ENCODE data around the gene MAP3K2.
A peak's percentile ranks its signal among the peaks of the same experiment; 100 is the strongest.
"Not testable (repeated sequence)": the region's sequence is repeated elsewhere in the genome, so short reads cannot be mapped to it uniquely, and the experiment has no call there.

Gene MAP3K2

DNA sequence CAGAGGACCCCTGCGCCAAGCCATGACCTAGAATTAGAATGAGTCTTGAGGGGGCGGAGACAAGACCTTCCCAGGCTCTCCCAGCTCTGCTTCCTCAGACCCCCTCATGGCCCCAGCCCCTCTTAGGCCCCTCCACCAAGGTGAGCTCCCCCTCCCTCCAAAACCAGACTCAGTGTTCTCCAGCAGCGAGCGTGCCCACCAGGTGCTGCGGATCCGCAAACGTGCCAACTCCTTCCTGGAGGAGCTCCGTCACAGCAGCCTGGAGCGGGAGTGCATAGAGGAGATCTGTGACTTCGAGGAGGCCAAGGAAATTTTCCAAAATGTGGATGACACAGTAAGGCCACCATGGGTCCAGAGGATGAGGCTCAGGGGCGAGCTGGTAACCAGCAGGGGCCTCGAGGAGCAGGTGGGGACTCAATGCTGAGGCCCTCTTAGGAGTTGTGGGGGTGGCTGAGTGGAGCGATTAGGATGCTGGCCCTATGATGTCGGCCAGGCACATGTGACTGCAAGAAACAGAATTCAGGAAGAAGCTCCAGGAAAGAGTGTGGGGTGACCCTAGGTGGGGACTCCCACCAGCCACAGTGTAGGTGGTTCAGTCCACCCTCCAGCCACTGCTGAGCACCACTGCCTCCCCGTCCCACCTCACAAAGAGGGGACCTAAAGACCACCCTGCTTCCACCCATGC is 33.5 kb upstream of the MAP3K2 start:
- no peak for DNase-seq

- no peak for DNase-seq
Observed at GRCh38 chr2:127420039-127420864, 32.5 kb upstream of the MAP3K2 start.

DNA sequence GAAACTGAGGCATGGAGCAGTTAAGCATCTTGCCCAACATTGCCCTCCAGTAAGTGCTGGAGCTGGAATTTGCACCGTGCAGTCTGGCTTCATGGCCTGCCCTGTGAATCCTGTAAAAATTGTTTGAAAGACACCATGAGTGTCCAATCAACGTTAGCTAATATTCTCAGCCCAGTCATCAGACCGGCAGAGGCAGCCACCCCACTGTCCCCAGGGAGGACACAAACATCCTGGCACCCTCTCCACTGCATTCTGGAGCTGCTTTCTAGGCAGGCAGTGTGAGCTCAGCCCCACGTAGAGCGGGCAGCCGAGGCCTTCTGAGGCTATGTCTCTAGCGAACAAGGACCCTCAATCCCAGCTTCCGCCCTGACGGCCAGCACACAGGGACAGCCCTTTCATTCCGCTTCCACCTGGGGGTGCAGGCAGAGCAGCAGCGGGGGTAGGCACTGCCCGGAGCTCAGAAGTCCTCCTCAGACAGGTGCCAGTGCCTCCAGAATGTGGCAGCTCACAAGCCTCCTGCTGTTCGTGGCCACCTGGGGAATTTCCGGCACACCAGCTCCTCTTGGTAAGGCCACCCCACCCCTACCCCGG is 31.8 kb upstream of the MAP3K2 start:
- no peak for DNase-seq

DNA sequence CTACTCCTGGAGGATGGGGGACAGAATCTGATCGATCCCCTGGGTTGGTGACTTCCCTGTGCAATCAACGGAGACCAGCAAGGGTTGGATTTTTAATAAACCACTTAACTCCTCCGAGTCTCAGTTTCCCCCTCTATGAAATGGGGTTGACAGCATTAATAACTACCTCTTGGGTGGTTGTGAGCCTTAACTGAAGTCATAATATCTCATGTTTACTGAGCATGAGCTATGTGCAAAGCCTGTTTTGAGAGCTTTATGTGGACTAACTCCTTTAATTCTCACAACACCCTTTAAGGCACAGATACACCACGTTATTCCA is 31.3 kb upstream of the MAP3K2 start:
- no peak for DNase-seq

GRCh38 chr2:127418300-127419111 is 30.7 kb upstream of the MAP3K2 start, which contains the start of gene PROC:
PROC (plus strand) TSS chr2:127418427; CDS start chr2:127419943, 1,516 bp downstream.
- DNase-seq = no peak

DNA sequence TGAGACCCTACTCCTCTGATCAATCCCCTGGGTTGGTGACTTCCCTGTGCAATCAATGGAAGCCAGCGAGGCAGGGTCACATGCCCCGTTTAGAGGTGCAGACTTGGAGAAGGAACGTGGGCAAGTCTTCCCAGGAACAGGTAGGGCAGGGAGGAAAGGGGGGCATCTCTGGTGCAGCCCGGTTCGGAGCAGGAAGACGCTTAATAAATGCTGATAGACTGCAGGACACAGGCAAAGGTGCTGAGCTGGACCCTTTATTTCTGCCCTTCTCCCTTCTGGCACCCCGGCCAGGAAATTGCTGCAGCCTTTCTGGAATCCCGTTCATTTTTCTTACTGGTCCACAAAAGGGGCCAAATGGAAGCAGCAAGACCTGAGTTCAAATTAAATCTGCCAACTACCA is 29.6 kb upstream of the MAP3K2 start:
- DNase-seq = no peak

- DNase-seq = no peak
Observed at GRCh38 chr2:127416506-127417001, 28.8 kb upstream of the MAP3K2 start.

DNA sequence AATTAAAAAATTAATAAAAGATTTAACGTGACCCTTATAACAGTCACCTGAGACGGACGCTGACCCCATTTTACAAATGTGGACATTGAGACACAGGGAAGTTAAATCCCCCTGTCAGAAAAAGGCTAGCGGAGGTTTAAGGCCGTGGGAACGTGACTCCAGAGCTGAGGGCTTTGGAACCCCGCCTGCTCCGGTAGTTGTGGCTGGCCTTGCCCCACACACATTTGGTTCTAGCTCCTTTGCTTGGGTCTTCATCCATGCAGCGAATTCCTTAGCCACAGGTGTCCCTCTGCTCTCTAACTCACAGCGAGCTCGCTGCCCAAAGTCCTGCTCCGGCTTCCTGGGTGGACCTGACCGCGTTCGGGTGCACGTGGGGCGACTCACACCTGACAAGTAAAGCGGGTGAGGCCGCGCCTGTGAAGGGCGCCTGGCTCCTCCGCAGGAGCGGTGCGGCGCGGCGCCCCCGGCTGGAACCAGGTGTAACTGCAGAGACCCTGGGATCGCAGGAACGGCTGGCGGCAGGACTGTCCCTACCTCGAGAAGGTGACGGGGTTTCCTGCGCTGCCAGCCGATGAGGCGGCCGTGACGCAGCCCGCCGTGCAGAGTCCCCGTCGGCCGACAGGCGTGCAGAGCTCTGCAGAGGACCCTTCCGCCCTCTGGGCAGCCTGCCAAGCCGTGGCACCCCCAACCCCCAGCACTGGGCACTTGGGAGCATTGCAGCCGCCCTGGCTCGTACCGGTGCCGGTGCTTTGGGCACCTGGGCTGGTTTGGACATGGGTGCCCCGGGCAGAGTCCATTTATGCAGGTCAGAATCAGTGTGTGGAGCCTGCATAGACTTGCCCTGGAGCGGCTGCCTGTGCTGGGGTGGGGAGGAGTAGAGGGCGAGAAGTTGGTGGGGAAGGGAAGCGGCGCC is 28.1 kb upstream of the MAP3K2 start:
- peak in 25 of 56 donors; percentile 17 to 73 (median 36) for DNase-seq

GRCh38 chr2:127414638-127415592 is 27.1 kb upstream of the MAP3K2 start:
- no peak for DNase-seq

GRCh38 chr2:127413782-127414637 is 26.2 kb upstream of the MAP3K2 start:
- no peak for DNase-seq

- DNase-seq = no peak
Observed at GRCh38 chr2:127413200-127413599, 25.4 kb upstream of the MAP3K2 start.

- DNase-seq = no peak
Observed at GRCh38 chr2:127411653-127412369, 24.0 kb upstream of the MAP3K2 start.

- no peak for DNase-seq
Observed at GRCh38 chr2:127410871-127411652, 23.3 kb upstream of the MAP3K2 start.

- DNase-seq = not testable (repeated sequence)
Observed at GRCh38 chr2:127409716-127410115, 21.9 kb upstream of the MAP3K2 start.

- DNase-seq = no peak
Observed at GRCh38 chr2:127408807-127409099, 21.0 kb upstream of the MAP3K2 start.

DNA sequence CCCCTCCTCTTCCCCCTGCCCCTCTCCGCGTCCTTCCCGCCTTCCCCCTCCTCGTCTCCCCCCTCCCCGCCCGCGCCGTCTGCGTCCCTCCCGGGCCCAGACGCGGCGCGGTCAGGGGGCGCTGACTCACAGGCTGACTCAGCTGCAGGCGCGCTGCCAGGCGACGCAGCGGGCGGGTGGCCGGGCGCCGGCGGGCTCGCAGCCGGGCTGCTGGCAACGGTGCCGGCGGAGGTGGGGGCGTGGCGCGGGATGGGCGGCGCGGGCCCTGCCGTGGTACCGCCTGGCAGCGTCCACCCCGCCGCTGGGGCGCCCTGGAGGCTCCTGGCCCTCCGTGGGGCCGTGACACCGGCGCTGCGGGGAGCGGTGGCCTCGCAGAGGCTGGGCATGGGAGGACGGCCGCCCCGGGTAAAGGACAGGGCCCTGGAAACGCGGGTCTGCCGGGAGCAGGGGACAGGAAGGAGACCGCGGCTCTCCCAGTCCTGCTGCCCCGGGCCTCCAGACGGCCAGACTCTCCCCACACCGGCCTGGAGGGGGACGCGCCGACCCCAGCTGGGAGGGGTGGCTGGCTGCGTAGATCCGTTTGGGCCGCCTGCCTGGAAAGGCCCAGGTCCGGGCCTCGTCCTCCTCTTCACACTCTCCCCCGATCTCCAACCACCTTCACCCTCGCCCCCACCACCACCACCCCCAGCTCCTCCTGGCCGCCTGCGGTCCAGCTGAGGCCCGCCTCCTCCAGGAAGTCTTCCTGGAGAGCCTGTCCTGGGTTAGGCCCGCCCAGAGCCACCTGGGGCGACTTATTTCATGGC is 20.4 kb upstream of the MAP3K2 start:
- peak in 55 of 56 donors; percentile 41 to 95 (median 83) for DNase-seq
